GM13977 (cell line): ENCODE data around the gene KRT15.

Experiments used
- DNase-seq: peaks from one replicate; pipeline ENCODE4 v3.0.0; 2012; ENCODE audit warnings: low spot score
- CTCF ChIP-seq: IDR thresholded peaks from 2 replicates; pipeline ENCODE4 v1.5.1; 2012; ENCODE audit warnings: mild to moderate bottlenecking, control low read depth; ENCODE audit not compliant: insufficient read depth; ENCODE audit errors: extremely low read depth, missing control alignments
- in situ Hi-C: fragments of 300-500 bp; cut with MboI; formaldehyde crosslinking; loops from one replicate; pipeline ENCODE4 v1.12.0; 2022; ENCODE audit warnings: low sequenced_read_pairs, low pct_unique_long_range_greater_than_20kb, mixed read lengths, inconsistent platforms; ENCODE audit not compliant: unreplicated experiment

KRT15 gene

GRCh38 chr17:41534899-41535546 lies 16.3 kb upstream of the KRT15 start:
- in situ Hi-C loops = no loop called here
- DNase-seq = no peak
- no peak for TF ChIP-seq CTCF

- no peak for TF ChIP-seq CTCF
- DNase-seq = no peak
- in situ Hi-C loops = no loop called here
Observed at GRCh38 chr17:41533613-41534012, 14.9 kb upstream of the KRT15 start.

- DNase-seq = no peak
- no peak for TF ChIP-seq CTCF
- in situ Hi-C loops = no loop called here
Observed at GRCh38 chr17:41532947-41533570, 14.4 kb upstream of the KRT15 start.

- TF ChIP-seq CTCF = no peak
- in situ Hi-C loops = no loop called here
- no peak for DNase-seq
Observed at GRCh38 chr17:41531993-41532392, 13.3 kb upstream of the KRT15 start.

GRCh38 chr17:41530062-41531048 lies 11.7 kb upstream of the KRT15 start:
- no peak for TF ChIP-seq CTCF
- in situ Hi-C loops = no loop called here
- no peak for DNase-seq

GRCh38 chr17:41529491-41529915 lies 10.8 kb upstream of the KRT15 start:
- TF ChIP-seq CTCF = no peak
- in situ Hi-C loops = no loop called here
- DNase-seq = no peak
